Activated CD8-positive, alpha-beta memory T cell treated with anti-CD3 and anti-CD28 coated beads, Interleukin-2, amount 50 U/mL, for 1 hour (primary cell): ENCODE measurements around the gene GPX2.

Source experiments
- DNase-seq: peaks from one replicate; pipeline ENCODE4 v3.0.0-alpha.2; 2020; ENCODE audit errors: extremely low read depth

GPX2 gene

GRCh38 chr14:64942531-64943111, at the start of gene GPX2:
Gene GPX2 (minus strand): TSS chr14:64942745. CDS start chr14:64942726, 19 bp downstream.
- DNase-seq = no peak

- no peak for DNase-seq
Measured at GRCh38 chr14:64990939-64991338, 48.4 kb upstream of the GPX2 start.

GRCh38 chr14:64990296-64990695, 47.8 kb upstream of the GPX2 start:
- no peak for DNase-seq

GRCh38 chr14:64987438-64987767, 44.9 kb upstream of the GPX2 start:
- DNase-seq = no peak

GRCh38 chr14:64986648-64987437, 44.3 kb upstream of the GPX2 start, which contains the start of gene FNTB:
Gene FNTB (plus strand): TSS chr14:64986895. CDS start chr14:64986954, 59 bp downstream.
- peak; percentile 83 for DNase-seq

- no peak for DNase-seq
Measured at GRCh38 chr14:64983439-64984310, 41.1 kb upstream of the GPX2 start.

GRCh38 chr14:64979336-64980074, 37.0 kb upstream of the GPX2 start:
- no peak for DNase-seq

GRCh38 chr14:64974563-64974962, 32.0 kb upstream of the GPX2 start:
- no peak for DNase-seq

GRCh38 chr14:64973826-64974225, 31.3 kb upstream of the GPX2 start:
- DNase-seq = no peak

- DNase-seq = no peak
Measured at GRCh38 chr14:64973026-64973442, 30.5 kb upstream of the GPX2 start.

GRCh38 chr14:64971943-64972791, 29.6 kb upstream of the GPX2 start, which contains the start of gene RAB15:
Gene RAB15 (minus strand): TSS chr14:64972336. CDS start chr14:64972076, 260 bp downstream.
- DNase-seq = no peak

- DNase-seq = no peak
Measured at GRCh38 chr14:64971491-64971942, 29.0 kb upstream of the GPX2 start.

GRCh38 chr14:64970776-64971477, 28.4 kb upstream of the GPX2 start:
- DNase-seq = no peak

GRCh38 chr14:64970041-64970440, 27.5 kb upstream of the GPX2 start:
- no peak for DNase-seq

GRCh38 chr14:64968651-64969050, 26.1 kb upstream of the GPX2 start:
- no peak for DNase-seq

- no peak for DNase-seq
Measured at GRCh38 chr14:64968167-64968566, 25.6 kb upstream of the GPX2 start.

- no peak for DNase-seq
Measured at GRCh38 chr14:64966976-64967375, 24.4 kb upstream of the GPX2 start.

GRCh38 chr14:64965356-64966000, 22.9 kb upstream of the GPX2 start:
- DNase-seq = no peak

- DNase-seq = no peak
Measured at GRCh38 chr14:64963611-64964010, 21.1 kb upstream of the GPX2 start.
